GM21529 (cell line): Measurements from ENCODE around the gene DENND11.
A peak's percentile ranks its signal among the peaks of the same experiment; 100 is the strongest.

Source experiments
- ATAC-seq: cut with Tn5 transposase; IDR thresholded peaks from one replicate; pipeline ENCODE4 v1.9.1; 2021; ENCODE audit not compliant: unreplicated experiment

DENND11 gene

GRCh38 chr7:141686074-141686473 lies 15.9 kb downstream of the DENND11 start:
- ATAC-seq = no peak

GRCh38 chr7:141685285-141686023 lies 16.5 kb downstream of the DENND11 start:
- ATAC-seq = no peak

- peak; percentile 63 for ATAC-seq
Observed at GRCh38 chr7:141679014-141679413, 23.0 kb downstream of the DENND11 start.

GRCh38 chr7:141676618-141677017 lies 25.3 kb downstream of the DENND11 start:
- no peak for ATAC-seq

- no peak for ATAC-seq
Observed at GRCh38 chr7:141675436-141676215, 26.3 kb downstream of the DENND11 start.

- no peak for ATAC-seq
Observed at GRCh38 chr7:141674702-141675101, 27.3 kb downstream of the DENND11 start.

GRCh38 chr7:141674171-141674671 lies 27.7 kb downstream of the DENND11 start:
- no peak for ATAC-seq

- ATAC-seq = no peak
Observed at GRCh38 chr7:141673346-141673745, 28.6 kb downstream of the DENND11 start.

GRCh38 chr7:141671705-141672496 lies 30.1 kb downstream of the DENND11 start:
- ATAC-seq = no peak

GRCh38 chr7:141668853-141669252 lies 33.1 kb downstream of the DENND11 start:
- ATAC-seq = no peak

- ATAC-seq = no peak
Observed at GRCh38 chr7:141666071-141666470, 35.9 kb downstream of the DENND11 start.

GRCh38 chr7:141665208-141666035 lies 36.5 kb downstream of the DENND11 start:
- ATAC-seq = no peak

GRCh38 chr7:141664450-141664849 lies 37.5 kb downstream of the DENND11 start:
- ATAC-seq = no peak

GRCh38 chr7:141663081-141663849 lies 38.7 kb downstream of the DENND11 start:
- ATAC-seq = no peak

GRCh38 chr7:141660259-141660658 lies 41.7 kb downstream of the DENND11 start:
- ATAC-seq = no peak

- ATAC-seq = no peak
Observed at GRCh38 chr7:141659501-141659900, 42.5 kb downstream of the DENND11 start.

GRCh38 chr7:141654551-141654950 lies 47.4 kb downstream of the DENND11 start:
- ATAC-seq = peak; percentile 76

- ATAC-seq = no peak
Observed at GRCh38 chr7:141652691-141653090, 49.3 kb downstream of the DENND11 start.
